Keratinocyte (primary cell): ENCODE measurements around the gene C10orf71.

Source experiments
- CTCF ChIP-seq, 3 experiments: IDR thresholded peaks in 1 of 3; conservative IDR thresholded peaks in 1 of 3; optimal IDR thresholded peaks in 1 of 3; 2 replicates in 2 of 3; 3 replicates in 1 of 3; pipeline versions ENCODE3 to v1.5.1; 2011; ENCODE audit warnings: low read length in 3 of 3, mild to moderate bottlenecking in 3 of 3, moderate library complexity in 2 of 3, control low read depth in 1 of 3, inconsistent platforms in 1 of 3; ENCODE audit not compliant: insufficient read depth in 2 of 3; ENCODE audit errors: extremely low read depth in 1 of 3
- EZH2 ChIP-seq: IDR thresholded peaks from one replicate; pipeline ENCODE4 v1.6.1; 2012; ENCODE audit warnings: inconsistent platforms, mild to moderate bottlenecking, low read length, moderate library complexity

GRCh38 chr10:49366460-49366859, 67.5 kb downstream of the C10orf71 start:
- TF ChIP-seq CTCF (optimal IDR thresholded peaks at IDR 0.05 in 1 of 3, IDR thresholded peaks at IDR 0.05 in 1 of 3, conservative IDR thresholded peaks at IDR 0.05 in 1 of 3; ENCODE audit: extremely low read depth in 1 of 3, insufficient read depth in 2 of 3, low read length in 3 of 3) (no peak), EZH2 (no peak)
